ENCODE data around the gene MRPL4. TPM values are rescaled to one million over a fixed set of nuclear protein-coding genes. Genes with fewer than 3 reads are reported as not detected.

The MRPL4 gene
- total RNA-seq, 4 donors from 2014 or later = 44.1 to 89.6 (median 62.5) TPM

DNA sequence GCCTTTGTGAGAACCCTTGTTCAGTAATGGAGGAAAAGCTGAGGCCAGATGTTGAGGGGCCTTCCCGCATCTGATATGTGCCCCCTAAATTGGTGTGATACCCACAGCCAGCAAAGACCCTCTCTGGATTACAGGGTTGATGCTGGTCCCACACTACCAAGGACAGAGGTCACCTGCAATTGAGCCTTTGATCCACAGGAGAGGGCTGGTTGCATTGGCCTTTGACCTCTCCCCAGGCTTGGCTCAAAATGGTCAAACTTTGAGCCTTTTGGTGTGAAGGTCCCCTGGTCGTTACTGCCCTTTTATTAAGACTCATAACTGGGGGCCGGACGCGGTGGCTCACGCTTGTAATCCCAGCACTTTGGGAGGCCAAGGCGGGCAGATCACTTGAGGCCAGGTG, 8.4 kb upstream of the MRPL4 start:
- TF ChIP-seq EP300 (IDR thresholded peaks at IDR 0.05; ENCODE audit: low read depth) (no peak), POLR2A (IDR thresholded peaks at IDR 0.05) (no peak), POLR2AphosphoS5 (IDR thresholded peaks at IDR 0.05) (no peak), CTCF (IDR thresholded peaks at IDR 0.05) (no peak)
- Histone ChIP-seq H3K36me3 (no peaks in the 10 kb centered on the region), H3K4me1 (peaks cover 0 to 4% (median 2%) of the 10 kb centered on the region in 4 donors), H3K27me3 (no peaks in the 10 kb centered on the region), H3K27ac (no peak overlapping the region), H3K9me3 (no peaks in the 10 kb centered on the region), H3K4me3 (no peak overlapping the region)
- intact Hi-C loops (cut with DNase I; ENCODE audit: low total_unique reads) = no loop called here
- DNase-seq = no peak
- in situ Hi-C loops (cut with MboI; ENCODE audit: low pct_ligation_motif_present in 1 of 4, low pct_unique_long_range_greater_than_20kb in 1 of 4, low sequenced_read_pairs in 3 of 4) = loop anchor here in 2 of 4 donors (10.0 to 25.0 kb wide), 3 partner anchors 49 to 319 kb away; partner anchors contain the start of genes ANGPTL6 (in 1 of the 2), DNMT1 (in 1 of the 2), EIF3G (in 1 of the 2) and P2RY11 (in 1 of the 2)
- WGBS, 2 donors (ENCODE audit: low coverage in 1 of 2) = 87% methylated on average over 7 of the region's 7 CpGs; no CpG with 5 or more reads in 1 of the 2 donors

- in situ Hi-C loops (cut with MboI; ENCODE audit: low pct_ligation_motif_present in 1 of 4, low pct_unique_long_range_greater_than_20kb in 1 of 4, low sequenced_read_pairs in 3 of 4) (loop anchor here in 2 of 4 donors (10.0 to 25.0 kb wide), 3 partner anchors 51 to 321 kb away; partner anchors contain the start of genes ANGPTL6 (in 1 of the 2), DNMT1 (in 1 of the 2), EIF3G (in 1 of the 2) and P2RY11 (in 1 of the 2)), intact Hi-C loops (cut with DNase I; ENCODE audit: low total_unique reads) (no loop called here)
- peaks cover 0 to 6% (median 4%) of the 10 kb centered on the region in 4 donors for H3K4me1 ChIP-seq
- H3K9me3 ChIP-seq = no peaks in the 10 kb centered on the region
- H3K4me3 ChIP-seq = no peak overlapping the region
- no peaks in the 10 kb centered on the region for H3K27me3 ChIP-seq
- no peak for TF ChIP-seq EP300 (IDR thresholded peaks at IDR 0.05; ENCODE audit: low read depth)
- no peak for TF ChIP-seq POLR2AphosphoS5 (IDR thresholded peaks at IDR 0.05)
- TF ChIP-seq CTCF (IDR thresholded peaks at IDR 0.05) = no peak
- no peak for TF ChIP-seq POLR2A (IDR thresholded peaks at IDR 0.05)
- DNase-seq = no peak
- no peaks in the 10 kb centered on the region for H3K36me3 ChIP-seq
- no peak overlapping the region for H3K27ac ChIP-seq
- 71 to 81% methylated on average over 6 to 9 of the region's 9 CpGs for WGBS, 2 donors (ENCODE audit: low coverage in 1 of 2)
Measured at GRCh38 chr19:10245189-10245939, 6.7 kb upstream of the MRPL4 start.

- Histone ChIP-seq H3K27ac (no peak overlapping the region), H3K27me3 (no peaks in the 10 kb centered on the region), H3K36me3 (no peaks in the 10 kb centered on the region), H3K4me1 (peaks cover 0 to 15% (median 11%) of the 10 kb centered on the region in 4 donors), H3K4me3 (no peak overlapping the region), H3K9me3 (no peaks in the 10 kb centered on the region)
- intact Hi-C loops (cut with DNase I; ENCODE audit: low total_unique reads) = no loop called here
- in situ Hi-C loops (cut with MboI; ENCODE audit: low pct_ligation_motif_present in 1 of 4, low pct_unique_long_range_greater_than_20kb in 1 of 4, low sequenced_read_pairs in 3 of 4) = loop anchor here in 2 of 4 donors (10.0 to 25.0 kb wide), 3 partner anchors 52 to 322 kb away; partner anchors contain the start of genes ANGPTL6 (in 1 of the 2), DNMT1 (in 1 of the 2), EIF3G (in 1 of the 2) and P2RY11 (in 1 of the 2)
- DNase-seq = no peak
- WGBS, 2 donors (ENCODE audit: low coverage in 1 of 2) = 80 to 81% methylated on average over 3 to 6 of the region's 6 CpGs
- no peak for TF ChIP-seq EP300 (IDR thresholded peaks at IDR 0.05; ENCODE audit: low read depth)
- TF ChIP-seq POLR2A (IDR thresholded peaks at IDR 0.05) = no peak
- no peak for TF ChIP-seq CTCF (IDR thresholded peaks at IDR 0.05)
- no peak for TF ChIP-seq POLR2AphosphoS5 (IDR thresholded peaks at IDR 0.05)
Measured at GRCh38 chr19:10246511-10246910, 5.5 kb upstream of the MRPL4 start.

DNA sequence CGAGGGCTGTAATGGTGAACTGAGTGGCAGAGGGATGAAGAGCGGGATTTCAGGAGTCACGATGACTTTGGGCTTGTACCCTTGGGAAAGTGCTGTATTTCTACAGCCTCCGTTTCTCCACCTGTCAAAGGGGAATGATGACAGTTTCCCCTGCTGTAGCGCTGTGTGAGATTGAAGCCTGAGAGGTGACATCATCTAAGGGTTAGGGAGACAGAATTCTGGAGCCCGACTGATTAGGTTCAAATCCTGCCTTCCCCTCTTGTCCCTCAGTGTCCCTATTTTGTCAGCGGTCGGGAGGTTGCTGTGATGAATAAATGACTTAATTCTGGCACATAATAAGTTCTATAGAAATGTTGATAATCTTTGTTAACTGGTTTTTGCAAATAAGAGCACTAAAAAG, 693 bp downstream of the MRPL4 start:
- no peak for DNase-seq
- H3K4me3 ChIP-seq = peak overlapping the region; percentile 63 to 87 (median 80)
- H3K9me3 ChIP-seq = no peaks in the 10 kb centered on the region
- WGBS, 2 donors (ENCODE audit: low coverage in 1 of 2) = 20% methylated on average over 8 of the region's 8 CpGs; no CpG with 5 or more reads in 1 of the 2 donors
- intact Hi-C loops (cut with DNase I; ENCODE audit: low total_unique reads) (no loop called here), in situ Hi-C loops (cut with MboI; ENCODE audit: low pct_ligation_motif_present in 1 of 4, low pct_unique_long_range_greater_than_20kb in 1 of 4, low sequenced_read_pairs in 3 of 4) (no loop called here)
- TF ChIP-seq EP300 (IDR thresholded peaks at IDR 0.05; ENCODE audit: low read depth) (no peak), CTCF (IDR thresholded peaks at IDR 0.05) (no peak), POLR2A (IDR thresholded peaks at IDR 0.05) (no peak), POLR2AphosphoS5 (IDR thresholded peaks at IDR 0.05) (no peak)
- peaks cover 0 to 26% (median 3%) of the 10 kb centered on the region in 4 donors for H3K36me3 ChIP-seq
- H3K4me1 ChIP-seq = peaks cover 6 to 22% (median 18%) of the 10 kb centered on the region in 4 donors
- peak overlapping the region; percentile 87 to 91 (median 88) for H3K27ac ChIP-seq
- no peaks in the 10 kb centered on the region for H3K27me3 ChIP-seq
